HL-60 (cell line): ENCODE data around the gene GALR2.

ENCODE experiments used
- CTCF ChIP-seq: IDR thresholded peaks from one replicate; pipeline ENCODE4 v1.5.1; 2011; ENCODE audit warnings: low read length, control low read depth, inconsistent platforms; ENCODE audit not compliant: insufficient read depth
- GABPA ChIP-seq: IDR thresholded peaks from 2 replicates; pipeline ENCODE4 v1.6.1; 2012; ENCODE audit warnings: low read depth
- POLR2AphosphoS5 ChIP-seq: IDR thresholded peaks from 2 replicates; pipeline ENCODE4 v1.6.1; 2012; ENCODE audit warnings: low read depth
- TF ChIP-seq, protein P1 (sequence below): IDR thresholded peaks from 2 replicates; pipeline ENCODE4 v1.6.1; 2012; ENCODE audit warnings: low read depth; ENCODE audit not compliant: insufficient replicate concordance

DNA sequence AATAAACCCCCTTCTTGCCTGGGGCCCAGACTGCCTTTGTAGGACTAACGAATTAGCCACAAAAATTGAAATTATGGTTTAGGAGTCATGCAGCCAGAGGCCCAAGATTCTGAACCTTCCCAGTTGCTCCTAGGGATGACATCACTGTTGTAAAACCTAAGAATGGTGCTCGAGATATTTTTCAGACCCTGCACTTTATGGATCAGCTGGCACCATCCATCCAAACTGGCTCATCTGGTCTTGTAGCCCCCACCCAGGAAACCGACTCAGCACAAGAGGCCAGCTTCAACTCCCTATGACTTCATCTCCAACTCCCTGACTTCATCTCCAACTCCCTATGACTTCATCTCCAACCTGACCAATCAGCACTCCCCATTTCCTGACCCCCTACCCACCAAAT is 36.5 kb upstream of the GALR2 start:
- TF ChIP-seq CTCF (no peak), POLR2AphosphoS5 (no peak), GABPA (no peak)
- TF ChIP-seq, protein P1, sequence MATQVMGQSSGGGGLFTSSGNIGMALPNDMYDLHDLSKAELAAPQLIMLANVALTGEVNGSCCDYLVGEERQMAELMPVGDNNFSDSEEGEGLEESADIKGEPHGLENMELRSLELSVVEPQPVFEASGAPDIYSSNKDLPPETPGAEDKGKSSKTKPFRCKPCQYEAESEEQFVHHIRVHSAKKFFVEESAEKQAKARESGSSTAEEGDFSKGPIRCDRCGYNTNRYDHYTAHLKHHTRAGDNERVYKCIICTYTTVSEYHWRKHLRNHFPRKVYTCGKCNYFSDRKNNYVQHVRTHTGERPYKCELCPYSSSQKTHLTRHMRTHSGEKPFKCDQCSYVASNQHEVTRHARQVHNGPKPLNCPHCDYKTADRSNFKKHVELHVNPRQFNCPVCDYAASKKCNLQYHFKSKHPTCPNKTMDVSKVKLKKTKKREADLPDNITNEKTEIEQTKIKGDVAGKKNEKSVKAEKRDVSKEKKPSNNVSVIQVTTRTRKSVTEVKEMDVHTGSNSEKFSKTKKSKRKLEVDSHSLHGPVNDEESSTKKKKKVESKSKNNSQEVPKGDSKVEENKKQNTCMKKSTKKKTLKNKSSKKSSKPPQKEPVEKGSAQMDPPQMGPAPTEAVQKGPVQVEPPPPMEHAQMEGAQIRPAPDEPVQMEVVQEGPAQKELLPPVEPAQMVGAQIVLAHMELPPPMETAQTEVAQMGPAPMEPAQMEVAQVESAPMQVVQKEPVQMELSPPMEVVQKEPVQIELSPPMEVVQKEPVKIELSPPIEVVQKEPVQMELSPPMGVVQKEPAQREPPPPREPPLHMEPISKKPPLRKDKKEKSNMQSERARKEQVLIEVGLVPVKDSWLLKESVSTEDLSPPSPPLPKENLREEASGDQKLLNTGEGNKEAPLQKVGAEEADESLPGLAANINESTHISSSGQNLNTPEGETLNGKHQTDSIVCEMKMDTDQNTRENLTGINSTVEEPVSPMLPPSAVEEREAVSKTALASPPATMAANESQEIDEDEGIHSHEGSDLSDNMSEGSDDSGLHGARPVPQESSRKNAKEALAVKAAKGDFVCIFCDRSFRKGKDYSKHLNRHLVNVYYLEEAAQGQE, result no peak
